Esophagus squamous epithelium (tissue), 4 donors: ENCODE measurements around the gene SMPD2.

Experiments
- POLR2A ChIP-seq, 4 donors: fragments of 450-650 bp; IDR thresholded peaks; one replicate each; pipeline ENCODE4 v1.6.1; 2017; ENCODE audit warnings: antibody characterized with exemption in 4 of 4, mild to moderate bottlenecking in 4 of 4, moderate library complexity in 3 of 4
- TF ChIP-seq, protein P1 (sequence below), 6 experiments: fragments of 450-650 bp in 4 of 6; fragments of 200-600 bp in 2 of 6; sonication (generic) in 2 of 6; IDR thresholded peaks; one replicate each; pipeline ENCODE4 v1.5.1; 2016 to 2019; ENCODE audit warnings: antibody characterized with exemption in 6 of 6, mild to moderate bottlenecking in 4 of 6, moderate library complexity in 4 of 6

- TF ChIP-seq, protein P1, sequence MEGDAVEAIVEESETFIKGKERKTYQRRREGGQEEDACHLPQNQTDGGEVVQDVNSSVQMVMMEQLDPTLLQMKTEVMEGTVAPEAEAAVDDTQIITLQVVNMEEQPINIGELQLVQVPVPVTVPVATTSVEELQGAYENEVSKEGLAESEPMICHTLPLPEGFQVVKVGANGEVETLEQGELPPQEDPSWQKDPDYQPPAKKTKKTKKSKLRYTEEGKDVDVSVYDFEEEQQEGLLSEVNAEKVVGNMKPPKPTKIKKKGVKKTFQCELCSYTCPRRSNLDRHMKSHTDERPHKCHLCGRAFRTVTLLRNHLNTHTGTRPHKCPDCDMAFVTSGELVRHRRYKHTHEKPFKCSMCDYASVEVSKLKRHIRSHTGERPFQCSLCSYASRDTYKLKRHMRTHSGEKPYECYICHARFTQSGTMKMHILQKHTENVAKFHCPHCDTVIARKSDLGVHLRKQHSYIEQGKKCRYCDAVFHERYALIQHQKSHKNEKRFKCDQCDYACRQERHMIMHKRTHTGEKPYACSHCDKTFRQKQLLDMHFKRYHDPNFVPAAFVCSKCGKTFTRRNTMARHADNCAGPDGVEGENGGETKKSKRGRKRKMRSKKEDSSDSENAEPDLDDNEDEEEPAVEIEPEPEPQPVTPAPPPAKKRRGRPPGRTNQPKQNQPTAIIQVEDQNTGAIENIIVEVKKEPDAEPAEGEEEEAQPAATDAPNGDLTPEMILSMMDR (IDR thresholded peaks at IDR 0.05) = no peak
- no peak for TF ChIP-seq POLR2A (IDR thresholded peaks at IDR 0.05)
Observed at GRCh38 chr6:109429496-109429895, 11.0 kb upstream of the SMPD2 start.
